Stimulated activated CD4-positive, alpha-beta T cell treated with anti-CD3 and anti-CD28 coated beads, Interleukin-2, amount 100 ng/mL, for 4 hours (primary cell): ENCODE results near the gene ZNF526.

Source experiments
- DNase-seq: peaks from one replicate; pipeline ENCODE4 v3.0.0-alpha.2; 2020; ENCODE audit warnings: low read depth

Gene ZNF526

GRCh38 chr19:42196011-42197001 lies 23.8 kb upstream of the ZNF526 start:
- DNase-seq, result no peak

DNA sequence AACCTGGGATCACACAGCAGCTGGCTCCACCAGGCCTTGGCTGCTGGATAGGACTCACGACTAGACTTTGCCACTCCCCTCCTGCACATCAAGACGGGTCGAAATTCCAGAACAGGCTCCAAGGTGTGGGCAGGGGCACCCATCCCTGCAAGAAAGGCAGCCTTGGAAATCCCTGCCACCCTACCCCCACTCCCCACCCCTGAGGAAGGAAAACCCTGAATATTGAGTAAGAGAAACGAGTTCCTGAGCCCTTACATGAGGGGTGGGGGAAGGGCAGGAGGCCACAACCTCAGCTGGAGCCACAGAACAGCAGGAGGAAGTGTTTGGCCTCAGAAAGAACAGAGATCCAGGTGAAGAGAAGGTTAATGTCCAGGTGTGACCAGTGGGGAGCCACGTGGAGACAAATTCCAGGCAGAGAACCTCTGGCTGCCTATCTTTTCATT lies 22.7 kb upstream of the ZNF526 start:
- no peak for DNase-seq

DNA sequence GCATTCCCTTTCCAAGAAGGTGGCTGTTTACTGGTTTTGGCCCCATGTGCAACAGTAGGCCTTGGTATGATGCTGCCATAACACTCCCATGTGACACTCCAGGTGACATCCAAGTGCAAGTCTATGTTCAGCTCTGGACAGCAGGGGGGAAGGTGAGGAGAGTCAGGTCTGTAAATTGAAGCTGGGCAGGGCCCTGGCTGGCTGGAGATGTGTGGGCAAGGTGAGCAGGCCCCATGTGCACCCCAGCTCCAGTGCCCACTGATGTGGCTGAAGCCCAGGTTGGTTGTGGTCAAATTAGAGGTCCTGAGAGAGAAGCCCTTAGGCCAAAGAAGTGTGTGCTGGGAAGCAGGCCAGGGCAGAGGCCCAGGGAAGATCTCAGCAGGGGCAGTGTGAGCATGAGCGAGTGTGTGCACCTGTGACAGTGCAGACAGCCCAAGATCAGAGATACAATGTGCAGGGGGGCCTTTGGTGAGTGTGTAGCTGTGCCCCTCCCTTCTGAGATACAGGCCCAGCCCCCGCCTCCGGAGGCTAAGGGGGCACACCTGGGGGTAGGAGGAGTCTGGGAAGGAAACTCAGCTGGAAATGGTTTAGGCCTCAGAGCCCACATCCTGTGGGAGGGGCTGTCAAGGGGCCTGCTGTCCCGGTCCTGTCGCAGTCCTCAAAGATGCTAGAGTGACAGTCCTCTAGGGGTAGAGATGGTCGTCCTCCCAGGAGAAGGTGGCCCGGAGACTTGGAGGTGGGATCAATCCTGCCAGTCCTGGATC lies 21.3 kb upstream of the ZNF526 start:
- peak; percentile 39 for DNase-seq

DNA sequence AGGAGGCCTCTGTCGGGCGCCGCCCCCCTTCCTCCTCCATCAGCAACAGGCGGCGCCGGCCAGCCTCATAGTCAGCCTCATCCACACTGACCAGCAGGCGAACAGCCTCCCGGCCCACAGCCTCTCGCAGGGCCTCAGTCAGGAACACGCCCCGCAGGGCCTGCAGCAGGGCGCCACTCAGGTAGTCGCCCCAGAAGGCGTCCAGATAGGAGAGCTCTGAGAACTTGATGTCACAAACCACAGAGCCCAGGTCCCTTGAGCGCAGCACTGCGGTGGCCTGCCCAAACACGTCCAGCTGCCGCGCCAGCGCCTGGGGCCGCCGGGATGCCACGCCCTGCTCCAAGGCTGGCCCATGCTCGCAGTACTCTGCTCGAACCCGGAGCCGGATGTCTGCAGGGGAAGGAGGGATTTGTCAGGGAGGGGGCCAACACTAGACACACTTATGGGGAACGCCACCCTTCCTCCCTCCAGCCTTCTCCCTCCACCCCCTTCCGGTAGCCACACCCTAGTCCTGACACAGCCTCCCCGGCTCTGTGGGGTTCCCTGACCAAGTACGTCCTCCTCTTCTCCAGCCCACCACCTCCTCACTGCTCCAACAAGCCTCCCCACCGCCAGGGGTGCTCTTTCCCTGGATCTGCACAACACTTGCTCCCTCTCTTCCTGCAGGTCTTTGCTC lies 20.5 kb upstream of the ZNF526 start:
- DNase-seq, result no peak

DNA sequence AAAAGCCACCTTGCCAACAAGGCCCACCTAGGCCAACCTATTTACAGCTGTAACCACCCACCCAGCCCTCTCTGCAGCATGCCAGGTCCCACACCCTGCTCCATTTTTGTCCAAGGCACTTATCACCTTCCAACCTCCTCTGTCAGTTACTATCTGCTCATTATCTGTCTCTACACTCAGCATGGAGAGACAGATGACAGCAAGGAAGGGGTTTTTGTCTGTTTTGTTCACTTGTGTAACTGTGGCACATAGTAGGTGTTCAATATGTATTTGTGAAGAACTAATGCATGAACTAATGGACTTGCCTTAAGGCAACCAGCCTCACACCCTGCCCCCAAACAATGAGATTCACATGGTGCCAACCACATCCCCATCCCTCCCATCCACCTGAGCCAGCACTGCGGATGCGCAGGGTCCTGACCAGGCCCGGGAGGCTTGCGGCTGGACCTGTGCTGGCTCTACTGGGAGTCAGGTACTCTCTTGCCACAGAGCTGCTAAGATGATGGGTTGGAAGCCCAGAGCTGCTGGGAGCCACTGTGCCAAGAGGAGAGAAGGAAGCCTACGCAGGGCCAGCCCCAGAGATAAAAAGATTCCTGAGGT lies 19.9 kb upstream of the ZNF526 start:
- no peak for DNase-seq

- DNase-seq, result no peak
These were observed 18.4 kb upstream of the ZNF526 start for GRCh38 chr19:42201489-42202289.

GRCh38 chr19:42202290-42202880 lies 17.7 kb upstream of the ZNF526 start:
- DNase-seq, result no peak

DNA sequence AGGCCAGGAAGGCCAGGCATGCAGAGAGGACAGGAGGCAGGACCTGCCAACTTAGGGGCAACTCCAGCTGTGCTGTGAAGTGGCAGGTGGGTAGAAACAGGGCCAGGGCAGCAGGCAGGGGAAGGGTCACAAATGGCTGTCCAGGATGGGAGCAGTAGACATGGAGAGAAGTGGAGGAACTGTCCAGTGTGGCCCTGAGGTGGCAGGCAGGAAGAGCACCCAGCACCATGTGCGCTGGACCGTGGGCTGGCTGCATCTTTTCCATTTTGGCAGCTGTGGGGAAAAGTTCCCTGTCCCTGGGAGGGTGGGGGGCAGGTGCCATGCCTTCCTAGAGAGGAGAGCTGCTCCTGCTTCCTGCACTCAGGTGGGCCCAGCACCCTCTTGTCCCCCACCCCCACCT lies 16.4 kb upstream of the ZNF526 start:
- DNase-seq, result no peak

GRCh38 chr19:42204664-42205063 lies 15.4 kb upstream of the ZNF526 start:
- DNase-seq, result no peak

DNA sequence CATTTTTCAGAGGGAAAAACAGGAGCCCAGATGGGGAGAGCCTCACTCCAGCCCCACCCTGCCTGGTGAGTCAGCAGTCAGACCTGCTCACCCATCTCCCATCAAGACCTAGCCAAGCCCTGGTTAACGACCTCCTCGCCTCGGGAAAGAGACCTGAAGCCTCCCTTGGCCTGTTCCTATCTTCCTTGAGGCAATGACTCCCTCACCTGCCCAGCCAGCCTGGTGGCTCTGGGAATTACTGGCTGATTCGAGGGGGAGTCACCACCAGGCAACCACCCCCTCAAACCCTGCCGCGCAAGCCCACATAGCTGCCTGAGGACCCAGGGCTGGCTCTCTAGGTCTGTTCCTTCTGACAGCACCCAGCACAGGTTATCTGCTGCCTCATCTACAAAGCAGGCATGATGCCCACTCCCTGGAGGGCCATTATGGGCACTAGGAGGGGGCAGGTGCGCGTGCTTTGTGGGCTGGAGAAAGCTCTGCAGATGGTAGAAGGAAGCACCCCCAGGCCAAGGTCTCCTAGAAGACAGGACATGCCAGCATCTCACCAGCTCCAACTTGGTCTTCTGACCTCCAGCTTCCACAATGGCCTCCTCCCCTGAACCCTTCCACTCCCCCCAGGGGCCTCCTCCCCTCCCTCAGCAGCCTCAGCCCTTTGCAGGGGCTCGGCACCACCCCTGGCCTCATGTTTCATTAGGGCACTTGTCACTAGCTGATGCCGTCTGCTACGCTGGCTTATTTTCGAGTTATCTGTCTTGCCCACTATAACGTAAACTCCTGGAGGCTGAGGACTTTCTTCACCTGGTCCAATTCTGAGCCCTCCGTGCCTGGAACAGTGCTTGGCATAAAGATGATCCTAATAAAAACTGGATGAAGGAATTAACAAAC lies 13.0 kb upstream of the ZNF526 start:
- DNase-seq, result no peak

- DNase-seq, result no peak
These were observed 12.3 kb upstream of the ZNF526 start for GRCh38 chr19:42207767-42208271.

GRCh38 chr19:42208612-42209011 lies 11.5 kb upstream of the ZNF526 start:
- no peak for DNase-seq

- no peak for DNase-seq
These were observed 7.2 kb upstream of the ZNF526 start for GRCh38 chr19:42212886-42213285.

GRCh38 chr19:42214810-42215485 lies 5.2 kb upstream of the ZNF526 start:
- DNase-seq, result no peak

GRCh38 chr19:42216653-42217519 lies 3.2 kb upstream of the ZNF526 start:
- no peak for DNase-seq

DNA sequence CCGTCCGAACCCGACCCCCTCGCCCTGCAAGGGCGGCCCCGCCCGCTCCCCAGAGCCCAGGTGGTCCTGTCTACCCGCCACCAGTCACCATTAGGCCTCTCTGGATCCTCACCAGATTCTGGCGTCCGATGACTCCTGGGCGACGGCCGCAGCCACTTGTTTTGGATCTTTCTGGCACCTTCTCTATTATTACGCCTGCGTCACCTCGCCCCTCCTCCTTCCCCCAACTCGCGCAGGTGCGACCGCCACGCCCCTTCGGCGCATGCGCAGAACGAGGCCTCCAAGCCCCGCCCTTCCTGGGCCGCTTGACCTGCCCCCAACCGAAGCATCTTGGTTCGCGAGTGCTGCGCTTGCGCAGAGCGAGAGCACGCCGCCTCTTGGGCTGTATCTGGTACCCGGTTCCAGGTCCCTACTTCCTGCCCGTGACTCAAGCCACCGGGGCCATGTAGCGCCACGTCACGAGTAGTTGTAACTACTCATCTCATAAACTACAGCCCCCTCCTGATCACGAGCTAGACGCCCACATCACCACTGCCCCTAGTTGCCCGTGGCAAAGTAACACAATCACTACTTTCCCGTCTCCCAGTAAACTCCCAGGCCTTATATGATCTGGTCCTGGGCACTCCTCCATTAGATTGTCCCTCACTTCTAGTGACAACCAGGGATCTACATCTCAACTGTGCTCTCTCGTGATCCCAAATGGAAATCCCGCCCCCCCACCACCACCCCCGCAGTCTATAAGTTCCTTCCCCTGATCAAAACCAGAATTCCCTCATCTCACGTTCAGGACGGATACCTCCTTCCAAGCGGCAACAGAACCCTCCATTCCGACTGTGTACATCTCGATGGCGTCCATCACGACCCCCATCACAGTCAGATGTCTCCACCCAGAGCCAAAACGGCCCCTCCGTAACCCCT lies 2.3 kb upstream of the ZNF526 start, which contains the start of gene DEDD2:
Gene DEDD2 (minus strand): TSS at position 158 of the 918 bp plus-strand sequence. CDS start 670 bp downstream, outside the sequence.
- DNase-seq, result peak; percentile 99

DNA sequence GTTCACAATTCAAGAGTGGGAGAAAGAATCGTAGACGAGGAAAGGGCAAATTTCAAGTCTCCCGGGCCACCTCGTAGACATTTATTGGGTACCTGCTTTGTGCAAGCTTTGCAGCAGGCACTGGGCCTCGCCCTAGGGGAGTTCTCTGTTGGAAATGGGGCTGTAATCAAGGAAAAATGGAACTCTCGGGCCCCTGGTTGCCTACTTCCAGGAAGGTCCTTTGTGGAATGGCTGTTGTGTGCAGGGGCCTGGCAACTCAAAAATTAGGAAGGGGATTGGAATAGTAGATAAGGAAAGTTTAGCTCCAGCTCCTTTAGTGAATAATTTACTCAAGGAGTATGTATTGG lies 612 bp downstream of the ZNF526 start:
- DNase-seq, result no peak
